ENCODE measurements around the gene CFAP299.

Gene CFAP299

DNA sequence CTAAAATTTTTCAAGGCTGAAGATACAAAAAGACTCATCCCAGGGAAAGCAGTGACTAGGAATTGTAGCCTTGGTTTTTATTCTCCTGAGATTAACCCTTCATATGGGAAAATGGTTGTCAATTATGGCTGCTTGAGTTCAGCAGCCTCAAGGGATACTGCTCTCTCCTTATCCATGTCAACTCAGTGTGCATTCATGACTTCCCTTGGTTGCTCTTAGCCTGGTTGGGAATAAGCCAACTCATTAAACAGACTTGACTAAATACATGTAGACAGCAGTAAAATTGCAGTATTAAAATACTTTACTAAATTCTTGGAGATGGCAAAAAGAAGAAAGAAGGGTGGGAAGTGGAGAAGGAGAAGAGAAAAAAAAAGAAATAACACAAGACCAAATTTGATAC, 650.5 kb downstream of the CFAP299 start:
- TF ChIP-seq POLR2A (IDR thresholded peaks at IDR 0.05; ENCODE audit: low read length) (no peak), GATA1 (IDR thresholded peaks at IDR 0.05; ENCODE audit: low read depth, low read length) (no peak)
- no peak for DNase-seq

DNA sequence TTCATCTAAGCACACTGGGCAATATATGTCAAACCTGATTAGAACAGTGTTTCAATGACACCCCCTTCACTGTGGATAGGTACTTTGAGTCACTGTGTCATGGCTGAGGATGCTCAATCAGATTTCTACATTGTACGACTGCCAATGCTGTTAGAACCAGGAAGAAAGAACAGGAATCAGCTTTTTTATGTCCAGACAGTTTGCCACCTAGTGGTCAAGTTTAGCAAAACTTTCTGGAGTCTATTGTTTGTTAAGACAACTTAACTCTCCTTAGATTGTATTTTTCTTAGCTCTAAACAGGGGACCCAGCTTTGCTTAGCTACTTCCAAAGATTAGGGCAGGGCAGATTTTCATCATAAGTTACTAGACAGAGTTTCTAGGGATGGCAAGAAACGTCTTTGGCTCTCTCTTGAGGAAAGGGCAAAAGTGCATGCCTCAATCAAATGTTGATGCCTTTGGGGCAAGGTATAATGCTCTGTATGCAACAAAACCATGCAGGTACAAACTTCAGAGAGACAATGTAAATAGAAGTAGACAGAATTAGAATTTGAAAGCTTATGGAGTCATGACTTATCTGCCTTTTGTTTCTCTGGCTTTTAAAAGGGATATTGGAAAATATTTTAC, 654.5 kb downstream of the CFAP299 start:
- no peak for TF ChIP-seq POLR2A (IDR thresholded peaks at IDR 0.05; ENCODE audit: low read length)
- TF ChIP-seq GATA1 (IDR thresholded peaks at IDR 0.05; ENCODE audit: low read depth, low read length) = no peak
- DNase-seq = peak; percentile 29 to 53

GRCh38 chr4:80990851-80991250, 655.3 kb downstream of the CFAP299 start:
- TF ChIP-seq POLR2A (IDR thresholded peaks at IDR 0.05; ENCODE audit: low read length) (no peak), GATA1 (IDR thresholded peaks at IDR 0.05; ENCODE audit: low read depth, low read length) (no peak)
- DNase-seq = no peak

DNA sequence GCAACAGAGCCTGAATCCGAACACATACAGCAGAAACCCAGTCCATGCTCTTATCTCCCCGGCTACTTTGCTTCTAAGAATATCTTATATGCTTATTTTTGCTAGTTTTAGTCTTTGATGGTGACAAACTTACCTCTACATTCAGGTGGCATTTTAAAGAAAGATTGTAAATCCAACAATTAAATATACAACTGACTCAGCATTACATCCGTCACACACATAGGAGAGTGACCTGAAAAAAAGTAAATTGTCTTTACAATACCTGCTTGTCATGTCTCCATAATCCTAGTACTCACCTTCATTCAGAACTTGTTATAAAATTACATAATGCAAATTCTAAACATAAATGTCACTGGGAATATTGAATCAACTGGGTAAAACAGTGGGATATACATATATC, 664.4 kb downstream of the CFAP299 start:
- no peak for DNase-seq
- no peak for TF ChIP-seq POLR2A (IDR thresholded peaks at IDR 0.05; ENCODE audit: low read length)
- TF ChIP-seq GATA1 (IDR thresholded peaks at IDR 0.05; ENCODE audit: low read depth, low read length) = no peak

GRCh38 chr4:81003597-81004111, 668.1 kb downstream of the CFAP299 start:
- TF ChIP-seq POLR2A (IDR thresholded peaks at IDR 0.05; ENCODE audit: low read length) = no peak
- no peak for TF ChIP-seq GATA1 (IDR thresholded peaks at IDR 0.05; ENCODE audit: low read depth, low read length)
- DNase-seq = no peak

GRCh38 chr4:81007417-81007816, 671.9 kb downstream of the CFAP299 start:
- TF ChIP-seq GATA1 (IDR thresholded peaks at IDR 0.05; ENCODE audit: low read depth, low read length) = no peak
- no peak for TF ChIP-seq POLR2A (IDR thresholded peaks at IDR 0.05; ENCODE audit: low read length)
- DNase-seq = no peak
